HG02642 (cell line): ENCODE measurements around the gene CHMP4B.
A peak's percentile ranks its signal among the peaks of the same experiment; 100 is the strongest.

Experiments used
- ATAC-seq: cut with Tn5 transposase; IDR thresholded peaks from one replicate; pipeline ENCODE4 v1.9.1; 2021; ENCODE audit warnings: mild to moderate bottlenecking; ENCODE audit not compliant: unreplicated experiment, poor library complexity

The CHMP4B gene

GRCh38 chr20:33836277-33836676 lies 25.1 kb downstream of the CHMP4B start:
- ATAC-seq: no peak

DNA sequence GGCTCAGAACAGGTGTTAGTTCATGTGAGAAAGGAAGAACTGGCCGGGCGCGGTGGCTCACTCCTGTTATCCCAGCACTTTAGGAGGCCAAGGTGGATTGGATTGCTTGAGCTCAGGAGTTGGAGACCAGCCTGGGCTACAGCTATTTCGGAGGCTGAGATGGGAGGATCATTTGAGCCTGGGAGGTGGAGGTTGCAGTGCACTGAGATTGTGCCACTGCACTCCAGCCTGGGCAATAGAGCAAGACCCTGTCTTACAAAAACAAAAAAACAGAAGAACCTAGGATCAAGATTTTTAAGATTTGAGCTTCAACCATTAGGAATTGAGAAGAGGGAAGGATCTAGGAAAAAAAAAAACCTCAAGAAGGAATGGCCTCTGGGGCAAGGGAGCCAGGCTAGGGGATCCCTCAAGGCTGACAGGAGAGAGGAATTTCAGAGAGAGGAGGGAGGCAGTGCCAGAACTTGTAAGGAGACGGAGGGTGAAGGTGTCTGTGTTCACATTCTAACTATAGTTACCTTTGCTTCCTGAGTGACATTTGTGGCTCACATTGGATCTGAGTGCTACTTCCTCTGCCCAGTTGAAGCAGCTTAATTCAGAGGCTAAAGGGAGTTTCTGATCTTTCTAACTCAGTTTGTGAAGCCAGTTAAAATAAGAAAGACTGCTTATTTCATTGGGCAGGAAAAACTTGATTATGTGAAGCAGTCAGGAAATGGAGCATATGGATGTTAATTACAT lies 26.1 kb downstream of the CHMP4B start:
- ATAC-seq: no peak

- no peak for ATAC-seq
Observed at GRCh38 chr20:33838035-33838864, 27.1 kb downstream of the CHMP4B start.

DNA sequence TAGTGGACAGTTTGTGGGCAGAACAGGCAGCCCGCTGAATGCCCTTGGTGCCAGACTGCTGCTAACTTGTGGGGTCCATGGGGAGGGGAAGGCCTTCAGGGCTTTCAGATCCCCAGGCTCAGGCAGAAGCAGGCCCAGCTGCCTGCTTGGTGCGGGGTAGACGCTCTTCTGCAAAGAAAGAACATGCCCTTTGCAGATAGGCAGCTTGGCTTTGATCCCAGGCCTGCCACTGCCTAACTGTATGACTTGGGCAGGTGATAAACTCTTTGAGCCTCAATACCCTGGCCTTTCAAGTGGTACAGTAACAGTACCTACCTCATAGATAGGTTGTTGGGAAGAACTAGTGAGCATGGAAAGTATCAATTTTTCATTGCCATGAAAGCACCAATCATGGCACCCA lies 28.4 kb downstream of the CHMP4B start:
- ATAC-seq: no peak

DNA sequence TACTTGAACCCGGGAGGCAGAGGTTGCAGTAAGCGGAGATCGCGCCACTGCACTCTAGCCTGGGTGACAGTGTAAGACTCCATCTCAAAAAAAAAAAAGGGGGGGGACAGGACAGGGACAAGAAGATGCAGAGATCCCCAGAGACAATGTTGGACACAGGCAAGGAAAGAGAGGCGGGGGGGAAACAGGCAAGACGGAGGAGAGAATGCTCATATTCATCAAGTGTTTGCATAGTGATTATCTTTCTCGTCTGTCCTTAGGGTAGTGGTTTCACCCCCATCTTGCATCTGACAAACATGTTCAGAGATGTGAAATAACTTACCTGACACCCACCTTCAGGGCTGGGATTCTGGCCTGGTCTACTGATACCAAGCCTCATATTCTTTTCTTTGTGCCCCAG lies 29.0 kb downstream of the CHMP4B start:
- ATAC-seq: no peak

DNA sequence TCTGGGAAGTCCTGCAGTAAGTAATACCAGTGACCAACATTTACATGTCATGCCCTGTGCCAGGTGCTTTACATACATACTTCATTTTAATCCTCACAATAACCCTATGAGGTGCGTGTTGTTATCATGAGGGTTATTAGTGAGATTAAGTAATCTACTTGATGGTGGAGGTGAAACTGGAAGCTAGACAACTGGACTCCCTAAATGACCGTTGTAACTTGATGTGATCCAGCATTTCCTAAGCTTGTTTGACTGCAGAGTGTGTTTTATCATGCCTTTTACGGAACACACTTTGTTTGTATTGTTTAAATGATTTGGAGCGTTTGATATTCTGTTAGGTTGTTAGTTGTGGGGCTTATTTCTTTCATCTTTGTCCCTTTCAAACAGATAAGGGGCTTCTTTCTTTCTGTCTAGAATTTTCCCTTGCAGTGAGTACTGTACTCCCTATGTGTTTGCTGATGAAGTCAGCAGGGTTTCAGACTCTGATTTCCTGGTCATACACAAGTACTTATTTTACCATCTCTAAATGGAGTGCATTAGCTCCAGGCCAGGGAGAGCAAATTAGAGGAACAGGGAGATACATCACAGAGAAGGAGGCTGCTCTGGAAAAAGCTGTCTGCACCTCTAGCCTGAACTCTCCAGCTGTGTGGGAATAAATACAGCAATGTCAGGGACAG lies 29.7 kb downstream of the CHMP4B start:
- no peak for ATAC-seq

DNA sequence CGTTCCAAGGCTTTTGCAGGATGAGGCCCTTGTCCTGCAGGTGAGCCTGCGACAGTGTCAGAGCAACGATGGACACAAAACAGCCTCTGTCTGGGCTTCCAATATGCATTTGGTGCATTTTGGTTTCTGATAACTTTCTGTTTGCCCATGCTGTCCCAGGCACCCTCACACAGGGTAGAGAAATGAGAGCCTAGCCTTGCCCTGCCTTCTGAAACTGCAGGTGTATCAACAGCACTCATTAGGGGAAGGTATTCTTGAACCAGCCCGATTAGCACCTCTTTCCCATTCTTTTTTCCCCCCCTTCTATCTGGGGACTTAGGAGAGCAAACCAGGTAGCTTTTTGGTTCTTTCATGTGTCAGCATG lies 30.3 kb downstream of the CHMP4B start:
- ATAC-seq: no peak

DNA sequence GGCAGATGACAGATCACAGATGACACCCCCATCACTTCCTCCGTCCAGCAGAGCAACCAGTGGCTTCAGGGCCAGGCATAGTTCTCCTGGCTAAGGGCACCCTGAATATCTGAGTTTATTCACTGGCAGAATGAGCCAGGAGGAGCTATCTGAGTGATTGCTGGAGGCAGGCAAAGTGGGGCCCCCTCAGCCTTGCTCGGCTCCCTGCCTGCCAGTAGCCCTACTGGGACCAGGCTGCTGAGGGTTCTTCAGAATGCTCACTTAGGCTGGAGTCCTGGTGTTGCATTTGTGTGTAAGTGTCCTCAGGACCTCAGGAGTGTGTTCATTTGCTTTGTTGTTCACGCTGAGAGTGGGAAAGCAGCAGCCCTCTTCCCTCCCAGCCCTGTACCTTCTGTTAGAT lies 31.2 kb downstream of the CHMP4B start:
- ATAC-seq: no peak

GRCh38 chr20:33843050-33843449 lies 31.9 kb downstream of the CHMP4B start:
- no peak for ATAC-seq

- peak; percentile 61 for ATAC-seq
Observed at GRCh38 chr20:33843854-33844253, 32.7 kb downstream of the CHMP4B start.

GRCh38 chr20:33846291-33846935 lies 35.3 kb downstream of the CHMP4B start:
- ATAC-seq: no peak

DNA sequence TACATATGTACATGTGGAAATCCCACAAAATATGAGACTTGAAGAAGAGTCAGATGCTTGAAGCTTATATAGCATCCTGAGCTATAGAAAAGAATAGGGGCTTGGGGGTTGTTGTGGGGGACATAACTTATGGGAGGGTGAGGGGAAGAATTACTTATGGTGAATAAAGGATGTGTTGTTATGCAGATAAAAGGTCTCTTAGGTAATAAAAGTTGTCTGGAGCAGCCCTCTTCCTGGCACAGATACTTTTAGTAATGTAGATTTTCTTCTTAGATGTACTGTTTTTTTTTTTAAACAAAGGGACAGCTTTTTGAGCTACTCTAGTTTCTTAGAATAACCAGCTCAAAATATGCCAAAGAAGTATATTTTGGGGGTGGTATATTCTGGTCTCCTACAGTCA lies 35.9 kb downstream of the CHMP4B start:
- ATAC-seq: no peak

- ATAC-seq: no peak
Observed at GRCh38 chr20:33848391-33848790, 37.2 kb downstream of the CHMP4B start.

DNA sequence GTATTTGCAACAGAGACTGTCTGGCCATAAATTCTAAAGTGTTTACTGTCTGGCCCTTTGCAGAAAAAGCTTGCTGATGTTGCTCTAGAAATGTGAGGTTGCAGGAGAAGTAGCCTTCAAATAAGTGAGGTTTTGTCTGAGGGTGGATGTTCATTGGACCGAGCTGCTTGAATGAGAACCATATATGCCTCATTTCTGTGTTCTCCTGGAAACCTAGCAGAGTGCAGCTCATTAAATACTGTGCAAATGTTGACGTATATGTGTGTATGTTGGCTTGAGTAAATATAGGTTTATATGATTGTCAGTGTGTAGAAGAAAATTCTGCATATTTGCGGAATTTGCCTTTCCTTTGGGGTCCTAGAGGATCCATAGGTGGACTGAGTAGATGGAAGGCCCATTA lies 39.0 kb downstream of the CHMP4B start:
- no peak for ATAC-seq

- ATAC-seq: no peak
Observed at GRCh38 chr20:33851842-33852466, 40.8 kb downstream of the CHMP4B start.

DNA sequence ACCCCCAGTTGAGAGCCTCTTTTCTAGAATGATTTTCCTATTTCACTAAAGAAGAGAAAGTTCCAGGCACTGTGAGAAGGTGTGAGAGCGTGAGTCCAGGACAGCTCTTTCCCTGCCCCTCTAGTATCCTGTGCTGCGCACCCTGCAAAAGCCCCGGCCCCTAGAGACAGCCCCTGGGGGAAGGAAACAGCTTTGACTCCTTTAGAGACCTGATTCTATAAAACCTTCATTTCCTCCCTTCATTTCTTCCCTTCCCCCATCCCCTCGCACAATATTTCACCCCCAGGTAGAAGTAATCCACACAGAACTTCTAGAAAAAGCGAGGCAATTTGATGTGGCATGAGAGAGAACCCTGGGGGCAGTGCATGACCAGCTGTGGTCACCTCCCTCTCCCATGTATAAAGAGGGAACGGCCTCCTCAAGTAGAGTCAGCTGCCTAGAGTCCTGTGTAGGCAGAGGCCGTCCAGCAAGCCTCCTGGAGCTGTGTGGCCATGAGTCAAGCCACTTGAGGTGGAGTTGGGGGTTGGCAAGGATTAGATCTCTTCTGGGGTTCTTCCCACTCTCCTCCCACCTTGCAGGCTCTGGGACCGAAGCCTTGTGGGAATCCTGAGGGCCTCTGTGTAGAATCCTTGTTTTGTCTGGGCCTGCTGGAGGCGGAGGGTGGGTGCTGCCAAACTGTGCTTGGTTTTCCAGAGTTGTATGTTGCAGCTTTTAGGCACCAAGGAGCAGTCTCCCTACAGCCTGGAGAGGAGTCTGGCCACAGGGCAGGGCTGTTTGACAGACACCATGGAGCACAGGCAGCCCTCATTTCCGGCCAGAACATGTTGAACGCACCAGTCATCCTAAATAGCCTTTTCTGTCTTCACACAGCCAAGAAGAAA lies 41.7 kb downstream of the CHMP4B start:
- no peak for ATAC-seq

DNA sequence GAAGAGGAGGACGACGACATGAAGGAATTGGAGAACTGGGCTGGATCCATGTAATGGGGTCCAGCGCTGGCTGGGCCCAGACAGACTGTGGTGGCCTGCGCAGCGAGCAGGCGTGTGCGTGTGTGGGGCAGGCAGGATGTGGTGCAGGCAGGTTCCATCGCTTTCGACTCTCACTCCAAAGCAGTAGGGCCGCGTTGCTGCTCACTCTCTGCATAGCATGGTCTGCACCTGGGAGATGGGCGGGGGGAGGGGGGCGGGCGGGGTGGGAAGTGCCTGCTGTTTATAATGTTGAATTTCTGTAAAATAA lies 42.3 kb downstream of the CHMP4B start:
- ATAC-seq: no peak

GRCh38 chr20:33857722-33858563 lies 46.8 kb downstream of the CHMP4B start:
- ATAC-seq: no peak

- peak; percentile 12 for ATAC-seq
Observed at GRCh38 chr20:33858666-33859065, 47.5 kb downstream of the CHMP4B start.
